Right hindlimb (tissue), 1 donor: ENCODE measurements around the gene SLC35C1.

Source experiments
- DNase-seq: peaks from one replicate; pipeline ENCODE4 v3.0.0-alpha.2; 2018

SLC35C1 gene

GRCh38 chr11:45804761-45805304 lies at the start of gene SLC35C1:
TSS of gene SLC35C1 (plus strand) at chr11:45805149. CDS start at chr11:45805802, 653 bp downstream.
- DNase-seq: peak; percentile 97

GRCh38 chr11:45755281-45755859 lies 49.6 kb upstream of the SLC35C1 start:
- DNase-seq: peak; percentile 63

- DNase-seq: no peak
Measured at GRCh38 chr11:45756384-45757010, 48.5 kb upstream of the SLC35C1 start.

- DNase-seq: no peak
Measured at GRCh38 chr11:45757672-45758071, 47.3 kb upstream of the SLC35C1 start.

- DNase-seq: no peak
Measured at GRCh38 chr11:45761659-45762058, 43.3 kb upstream of the SLC35C1 start.

GRCh38 chr11:45765107-45765668 lies 39.8 kb upstream of the SLC35C1 start:
- DNase-seq: no peak

GRCh38 chr11:45765836-45766235 lies 39.1 kb upstream of the SLC35C1 start:
- no peak for DNase-seq

GRCh38 chr11:45766469-45766868 lies 38.5 kb upstream of the SLC35C1 start:
- DNase-seq: no peak

GRCh38 chr11:45768486-45768885 lies 36.5 kb upstream of the SLC35C1 start:
- DNase-seq: no peak

GRCh38 chr11:45769960-45770359 lies 35.0 kb upstream of the SLC35C1 start:
- DNase-seq: no peak

GRCh38 chr11:45771193-45771565 lies 33.8 kb upstream of the SLC35C1 start:
- DNase-seq: peak; percentile 76

GRCh38 chr11:45771566-45772448 lies 33.1 kb upstream of the SLC35C1 start:
- DNase-seq: peak; percentile 85

- no peak for DNase-seq
Measured at GRCh38 chr11:45772449-45772774, 32.5 kb upstream of the SLC35C1 start.

GRCh38 chr11:45772986-45773785 lies 31.8 kb upstream of the SLC35C1 start:
- no peak for DNase-seq

GRCh38 chr11:45773786-45774655 lies 30.9 kb upstream of the SLC35C1 start:
- no peak for DNase-seq

GRCh38 chr11:45774786-45775185 lies 30.2 kb upstream of the SLC35C1 start:
- no peak for DNase-seq

- DNase-seq: no peak
Measured at GRCh38 chr11:45777127-45777969, 27.6 kb upstream of the SLC35C1 start.

GRCh38 chr11:45778341-45778740 lies 26.6 kb upstream of the SLC35C1 start:
- no peak for DNase-seq

GRCh38 chr11:45779602-45780001 lies 25.3 kb upstream of the SLC35C1 start:
- DNase-seq: no peak

- no peak for DNase-seq
Measured at GRCh38 chr11:45786272-45786671, 18.7 kb upstream of the SLC35C1 start.

- no peak for DNase-seq
Measured at GRCh38 chr11:45788887-45789286, 16.1 kb upstream of the SLC35C1 start.
